ENCODE data around the gene PPP1R14C. TPM values are rescaled to one million over a fixed set of nuclear protein-coding genes. Genes with fewer than 3 reads are reported as not detected.

Gene PPP1R14C
- total RNA-seq = under 1 TPM; 0.26 to 0.33 TPM

GRCh38 chr6:150142670-150143515 lies at the start of gene PPP1R14C:
Gene PPP1R14C, plus strand, starts transcription at chr6:150143044. Its CDS starts 149 bp downstream, at chr6:150143193.
- DNase-seq (peak in 3 of 4 donors; percentile 15 to 34 (median 27)), ATAC-seq (peak; percentile 54)
- TF ChIP-seq POLR2A (IDR thresholded peaks at IDR 0.05) (no peak), CTCF (IDR thresholded peaks at IDR 0.05) (no peak)
- H3K4me3 ChIP-seq = peak within 1 kb of the TSS in 1 of 2 donors; percentile 31
- no peaks in the 10 kb centered on the region for H3K9me3 ChIP-seq
- H3K36me3 ChIP-seq (replicated peaks in 1 of 2; ENCODE audit: insufficient read depth in 1 of 2, low read depth in 2 of 2) = no peaks in the 10 kb centered on the region
- WGBS, 2 donors = 0 to 1% methylated on average over 42 to 91 of the region's 103 CpGs
- peaks cover 22% of the 10 kb centered on the region for H3K4me1 ChIP-seq
- intact Hi-C loops (cut with DNase I) = no loop called here
- H3K27me3 ChIP-seq = peaks cover 0 to 5% of the 10 kb centered on the region in 2 donors
- no peak within 1 kb of the TSS for H3K27ac ChIP-seq

GRCh38 chr6:150093397-150093796 lies 49.4 kb upstream of the PPP1R14C start:
- no peak for TF ChIP-seq CTCF (IDR thresholded peaks at IDR 0.05)
- no peak for TF ChIP-seq POLR2A (IDR thresholded peaks at IDR 0.05)
- intact Hi-C loops (cut with DNase I) = no loop called here
- DNase-seq = no peak

GRCh38 chr6:150098155-150098554 lies 44.7 kb upstream of the PPP1R14C start:
- Histone ChIP-seq H3K4me3 (no peak overlapping the region), H3K27me3 (no peaks in the 10 kb centered on the region), H3K36me3 (replicated peaks in 1 of 2; ENCODE audit: insufficient read depth in 1 of 2, low read depth in 2 of 2) (no peaks in the 10 kb centered on the region), H3K27ac (no peak overlapping the region), H3K9me3 (no peaks in the 10 kb centered on the region), H3K4me1 (no peaks in the 10 kb centered on the region)
- 82 to 90% methylated on average over 8 to 10 of the region's 10 CpGs for WGBS, 2 donors
- TF ChIP-seq POLR2A (IDR thresholded peaks at IDR 0.05) (no peak), CTCF (IDR thresholded peaks at IDR 0.05) (no peak)
- ATAC-seq (no peak), DNase-seq (no peak)
- intact Hi-C loops (cut with DNase I) = no loop called here

More at GRCh38 chr6:150093397-150093796, 49.4 kb upstream of the PPP1R14C start:
- Histone ChIP-seq H3K36me3 (replicated peaks in 1 of 2; ENCODE audit: insufficient read depth in 1 of 2, low read depth in 2 of 2) (no peaks in the 10 kb centered on the region), H3K9me3 (no peaks in the 10 kb centered on the region), H3K27me3 (no peaks in the 10 kb centered on the region), H3K4me1 (no peaks in the 10 kb centered on the region), H3K27ac (no peak overlapping the region), H3K4me3 (no peak overlapping the region)
- ATAC-seq = no peak
- 79% methylated on average over 6 of the region's 6 CpGs for WGBS, 2 donors

- 79 to 84% methylated on average over 8 of the region's 8 CpGs for WGBS, 2 donors
- no peak overlapping the region for H3K4me3 ChIP-seq
- H3K27ac ChIP-seq = no peak overlapping the region
- no peaks in the 10 kb centered on the region for H3K36me3 ChIP-seq (replicated peaks in 1 of 2; ENCODE audit: insufficient read depth in 1 of 2, low read depth in 2 of 2)
- ATAC-seq = no peak
- H3K4me1 ChIP-seq = no peaks in the 10 kb centered on the region
- no peaks in the 10 kb centered on the region for H3K27me3 ChIP-seq
- intact Hi-C loops (cut with DNase I) = no loop called here
- H3K9me3 ChIP-seq = no peaks in the 10 kb centered on the region
- DNase-seq = no peak
- TF ChIP-seq CTCF (IDR thresholded peaks at IDR 0.05) (no peak), POLR2A (IDR thresholded peaks at IDR 0.05) (no peak)
Measured at GRCh38 chr6:150099546-150099945, 43.3 kb upstream of the PPP1R14C start.

Measured in body of pancreas (tissue), 4 donors.